ENCODE results near the gene PHF13. TPM values are rescaled to one million over a fixed set of nuclear protein-coding genes. Genes with fewer than 3 reads are reported as not detected.

The PHF13 gene
- polyA plus RNA-seq, 1 donor from 2014 or later, result 11.0 TPM

GRCh38 chr1:6591222-6591621 is 22.3 kb upstream of the PHF13 start:
- H3K79me2 ChIP-seq (replicated peaks; ENCODE audit: insufficient read depth, low read length), result no peaks in the 10 kb centered on the region
- no peaks in the 10 kb centered on the region for H3F3A ChIP-seq (ENCODE audit: insufficient read depth, low read length, poor library complexity, severe bottlenecking)
- no peak overlapping the region for H3K4me2 ChIP-seq (ENCODE audit: low read length)
- H2AFZ ChIP-seq (ENCODE audit: low read depth, low read length), result no peak overlapping the region
- no peaks in the 10 kb centered on the region for H3K9me2 ChIP-seq (ENCODE audit: insufficient read depth, low read length)
- no peaks in the 10 kb centered on the region for H4K20me1 ChIP-seq (ENCODE audit: insufficient read depth)
- no peak overlapping the region for H3K4me3 ChIP-seq (ENCODE audit: low read length)
- H3K27me3 ChIP-seq (ENCODE audit: insufficient read depth, low read depth, low read length), result no peaks in the 10 kb centered on the region
- TF ChIP-seq RAD21 (conservative IDR thresholded peaks at IDR 0.05) (no peak), TAF1 (IDR thresholded peaks at IDR 0.05; ENCODE audit: low read depth) (no peak), EZH2 (IDR thresholded peaks at IDR 0.05; ENCODE audit: borderline replicate concordance, insufficient read depth, low read length, poor library complexity, severe bottlenecking) (no peak), POLR2AphosphoS5 (IDR thresholded peaks at IDR 0.05) (no peak), SMC3 (conservative IDR thresholded peaks at IDR 0.05; ENCODE audit: poor library complexity) (no peak), CTCF (IDR thresholded peaks at IDR 0.05; ENCODE audit: poor library complexity, severe bottlenecking) (no peak), REST (IDR thresholded peaks at IDR 0.05; ENCODE audit: borderline replicate concordance) (no peak), MXI1 (conservative IDR thresholded peaks at IDR 0.05; ENCODE audit: poor library complexity, severe bottlenecking) (no peak), EP300 (conservative IDR thresholded peaks at IDR 0.05; ENCODE audit: poor library complexity, severe bottlenecking) (no peak)
- no peak overlapping the region for H3K27ac ChIP-seq (ENCODE audit: low read length)
- no peaks in the 10 kb centered on the region for H3K36me3 ChIP-seq (ENCODE audit: insufficient read depth, low read length)
- no peak overlapping the region for H3K9ac ChIP-seq (ENCODE audit: low read length)
- no peaks in the 10 kb centered on the region for H3K9me3 ChIP-seq (ENCODE audit: low read length)

DNA sequence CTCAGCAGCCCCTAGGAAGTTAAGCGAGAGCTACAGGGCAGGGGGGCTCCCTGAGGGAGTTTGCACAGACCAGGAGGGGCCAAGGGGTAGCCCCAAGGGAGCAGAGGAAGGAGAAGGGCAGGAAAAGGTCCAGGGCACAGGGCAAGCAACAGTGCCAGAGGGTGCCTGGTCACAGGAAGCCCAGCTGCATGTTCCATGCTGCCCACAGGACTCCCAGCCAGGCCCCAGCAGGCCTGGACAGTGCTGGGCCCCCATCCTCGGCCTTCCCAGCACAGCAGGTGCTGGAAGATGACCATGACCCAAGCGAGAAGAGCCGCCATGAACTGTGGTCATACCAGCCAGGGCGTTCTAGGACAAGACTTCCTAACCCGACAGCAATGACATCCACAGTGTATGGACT is 21.9 kb upstream of the PHF13 start:
- Histone ChIP-seq H3K27ac (ENCODE audit: low read length) (no peak overlapping the region), H3K9me2 (ENCODE audit: insufficient read depth, low read length) (no peaks in the 10 kb centered on the region), H3K9ac (ENCODE audit: low read length) (no peak overlapping the region), H3K9me3 (ENCODE audit: low read length) (no peaks in the 10 kb centered on the region), H3K27me3 (ENCODE audit: insufficient read depth, low read depth, low read length) (no peaks in the 10 kb centered on the region), H3K4me3 (ENCODE audit: low read length) (no peak overlapping the region), H3K4me2 (ENCODE audit: low read length) (no peak overlapping the region), H3F3A (ENCODE audit: insufficient read depth, low read length, poor library complexity, severe bottlenecking) (no peaks in the 10 kb centered on the region), H2AFZ (ENCODE audit: low read depth, low read length) (no peak overlapping the region), H3K79me2 (replicated peaks; ENCODE audit: insufficient read depth, low read length) (no peaks in the 10 kb centered on the region), H3K36me3 (ENCODE audit: insufficient read depth, low read length) (no peaks in the 10 kb centered on the region), H4K20me1 (ENCODE audit: insufficient read depth) (no peaks in the 10 kb centered on the region)
- TF ChIP-seq MXI1 (conservative IDR thresholded peaks at IDR 0.05; ENCODE audit: poor library complexity, severe bottlenecking), result no peak
- no peak for TF ChIP-seq EZH2 (IDR thresholded peaks at IDR 0.05; ENCODE audit: borderline replicate concordance, insufficient read depth, low read length, poor library complexity, severe bottlenecking)
- no peak for TF ChIP-seq SMC3 (conservative IDR thresholded peaks at IDR 0.05; ENCODE audit: poor library complexity)
- no peak for TF ChIP-seq RAD21 (conservative IDR thresholded peaks at IDR 0.05)
- TF ChIP-seq POLR2AphosphoS5 (IDR thresholded peaks at IDR 0.05), result no peak
- TF ChIP-seq CTCF (IDR thresholded peaks at IDR 0.05; ENCODE audit: poor library complexity, severe bottlenecking), result no peak
- TF ChIP-seq REST (IDR thresholded peaks at IDR 0.05; ENCODE audit: borderline replicate concordance), result no peak
- no peak for TF ChIP-seq TAF1 (IDR thresholded peaks at IDR 0.05; ENCODE audit: low read depth)
- TF ChIP-seq EP300 (conservative IDR thresholded peaks at IDR 0.05; ENCODE audit: poor library complexity, severe bottlenecking), result no peak
